DMS153 (cell line): ENCODE measurements around the gene RACGAP1.

Source experiments
- DNase-seq: peaks from one replicate; lab custom pipeline; 2025; lab: John Stamatoyannopoulos, UW

The RACGAP1 gene

GRCh38 chr12:49985981-49986380 lies 39.3 kb downstream of the RACGAP1 start:
- no peak for DNase-seq

- no peak for DNase-seq
Measured at GRCh38 chr12:49984476-49985359, 40.6 kb downstream of the RACGAP1 start.

DNA sequence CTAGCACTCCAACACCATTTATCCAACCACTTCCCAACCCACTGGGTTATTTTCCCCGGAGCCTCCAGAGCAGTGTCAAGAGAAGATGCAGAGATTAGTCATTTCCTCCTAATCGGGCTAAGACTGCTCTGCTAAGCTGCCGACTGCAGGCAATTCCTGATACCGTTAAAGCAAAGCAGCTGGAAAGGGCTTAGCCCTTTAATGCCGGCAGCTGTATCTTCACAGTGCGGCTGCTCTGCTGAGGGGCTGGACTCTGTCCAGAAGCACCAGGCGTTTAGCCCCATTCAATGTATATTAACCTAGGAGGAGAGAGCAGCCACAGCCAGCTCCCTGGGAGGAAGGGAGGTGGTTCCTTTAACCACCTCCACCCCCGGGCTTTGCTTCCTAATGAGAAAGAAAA lies 41.4 kb downstream of the RACGAP1 start:
- DNase-seq: no peak

- DNase-seq: no peak
Measured at GRCh38 chr12:49982246-49983087, 42.8 kb downstream of the RACGAP1 start.

- no peak for DNase-seq
Measured at GRCh38 chr12:49980501-49981349, 44.6 kb downstream of the RACGAP1 start.

- DNase-seq: no peak
Measured at GRCh38 chr12:49979791-49980190, 45.5 kb downstream of the RACGAP1 start.

DNA sequence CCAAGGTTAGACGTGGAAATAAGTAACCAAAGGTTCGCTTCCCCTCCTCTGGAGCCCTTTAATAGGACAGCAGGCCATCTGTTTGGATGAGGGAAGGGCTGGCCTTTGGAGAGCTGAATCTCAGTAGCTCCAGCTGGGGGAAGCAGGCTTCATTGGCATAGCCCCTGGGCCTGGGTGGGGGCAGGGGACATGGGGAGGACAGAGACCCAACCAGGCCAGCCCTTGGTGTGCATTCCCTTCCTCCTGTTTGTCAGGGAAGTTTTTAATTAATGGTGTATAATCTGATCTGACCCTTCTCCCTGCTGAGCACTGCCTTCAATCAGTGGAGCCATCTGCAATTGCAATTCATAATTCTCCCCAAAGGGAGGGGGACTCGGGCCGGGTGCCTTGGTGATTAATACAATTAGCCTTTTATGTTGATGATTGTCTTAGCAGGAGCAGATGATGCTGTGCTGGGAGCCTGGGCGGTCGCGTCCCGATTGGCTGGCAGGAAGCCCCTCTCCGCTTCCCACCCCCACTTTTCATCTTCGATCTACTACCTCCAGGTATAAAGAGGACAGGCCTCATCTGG lies 46.2 kb downstream of the RACGAP1 start:
- DNase-seq: no peak

- no peak for DNase-seq
Measured at GRCh38 chr12:49978125-49978524, 47.2 kb downstream of the RACGAP1 start.

- DNase-seq: no peak
Measured at GRCh38 chr12:49976557-49976956, 48.7 kb downstream of the RACGAP1 start.

DNA sequence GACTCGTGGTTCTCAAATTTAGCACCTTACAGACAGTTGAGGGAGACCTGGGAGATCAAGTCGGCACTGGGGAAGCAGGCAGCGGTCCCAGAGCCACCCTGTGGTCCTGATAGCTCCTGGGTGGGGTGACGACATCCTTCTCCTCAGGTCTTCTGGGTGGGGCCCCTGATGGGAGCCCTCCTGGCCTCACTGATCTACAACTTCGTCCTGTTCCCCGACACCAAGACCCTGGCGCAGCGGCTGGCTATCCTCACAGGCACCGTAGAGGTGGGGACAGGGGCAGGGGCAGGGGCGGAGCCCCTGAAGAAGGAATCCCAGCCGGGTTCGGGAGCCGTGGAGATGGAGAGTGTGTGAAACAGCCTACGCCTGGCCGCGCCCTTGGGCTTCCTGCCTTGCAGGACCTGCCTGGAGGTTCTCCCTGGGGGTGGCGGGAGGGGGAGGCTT lies 50.0 kb downstream of the RACGAP1 start:
- no peak for DNase-seq

- DNase-seq: no peak
Measured at GRCh38 chr12:49974677-49975317, 50.5 kb downstream of the RACGAP1 start.

DNA sequence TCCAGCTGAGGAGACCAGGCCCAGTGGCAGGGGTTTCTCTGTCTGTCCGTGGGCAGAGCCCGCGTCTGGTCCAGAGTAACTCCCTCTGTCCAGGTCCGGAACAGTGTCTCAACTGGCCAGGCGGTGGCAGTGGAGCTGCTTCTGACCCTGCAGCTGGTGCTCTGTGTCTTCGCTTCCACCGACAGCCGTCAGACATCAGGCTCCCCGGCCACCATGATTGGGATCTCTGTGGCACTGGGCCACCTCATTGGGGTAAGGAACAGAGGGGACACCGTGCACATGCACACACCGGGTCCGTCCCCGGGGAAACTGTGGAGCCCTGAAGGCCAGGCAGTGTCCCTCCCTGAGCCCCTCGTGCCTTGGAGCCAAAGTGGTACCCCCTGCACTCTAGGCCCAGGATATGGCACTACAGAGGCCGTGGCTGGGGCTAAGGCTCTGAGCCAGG lies 51.0 kb downstream of the RACGAP1 start:
- DNase-seq: no peak

- no peak for DNase-seq
Measured at GRCh38 chr12:49973361-49973830, 51.9 kb downstream of the RACGAP1 start.

DNA sequence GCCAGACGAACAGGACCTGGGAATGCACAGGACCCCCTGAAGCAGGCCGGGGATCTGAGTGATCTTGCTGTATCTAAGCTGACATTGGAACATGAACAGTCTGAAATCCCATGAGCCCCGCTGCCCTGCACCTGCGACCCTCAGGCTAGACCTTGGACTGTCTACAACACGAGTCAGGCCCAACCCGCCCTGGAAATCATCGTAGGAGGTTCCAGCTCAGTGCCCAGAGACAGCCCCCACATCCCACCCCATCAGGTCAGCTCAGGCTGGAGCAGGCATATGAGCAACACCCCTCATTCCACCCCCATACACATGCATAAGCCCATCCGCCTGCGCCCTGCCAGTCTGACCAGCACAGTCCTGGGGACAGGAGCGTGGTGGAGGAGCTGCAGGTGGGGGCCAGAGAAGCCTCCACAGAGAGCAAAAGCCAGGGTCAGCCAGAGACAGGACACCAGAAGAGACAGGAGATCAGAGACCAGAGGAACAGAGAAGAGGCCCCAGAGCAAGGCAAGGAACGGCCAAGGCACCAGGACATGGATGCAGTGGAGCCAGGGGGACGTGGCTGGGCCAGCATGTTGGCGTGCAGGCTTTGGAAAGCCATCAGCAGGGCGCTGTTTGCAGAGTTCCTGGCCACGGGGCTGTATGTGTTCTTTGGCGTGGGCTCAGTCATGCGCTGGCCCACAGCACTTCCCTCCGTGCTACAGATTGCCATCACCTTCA lies 52.5 kb downstream of the RACGAP1 start, which contains the start of gene AQP6:
TSS of gene AQP6 (plus strand) at position 307 of the 720 bp plus-strand sequence. CDS start at position 534, 227 bp downstream.
- no peak for DNase-seq

DNA sequence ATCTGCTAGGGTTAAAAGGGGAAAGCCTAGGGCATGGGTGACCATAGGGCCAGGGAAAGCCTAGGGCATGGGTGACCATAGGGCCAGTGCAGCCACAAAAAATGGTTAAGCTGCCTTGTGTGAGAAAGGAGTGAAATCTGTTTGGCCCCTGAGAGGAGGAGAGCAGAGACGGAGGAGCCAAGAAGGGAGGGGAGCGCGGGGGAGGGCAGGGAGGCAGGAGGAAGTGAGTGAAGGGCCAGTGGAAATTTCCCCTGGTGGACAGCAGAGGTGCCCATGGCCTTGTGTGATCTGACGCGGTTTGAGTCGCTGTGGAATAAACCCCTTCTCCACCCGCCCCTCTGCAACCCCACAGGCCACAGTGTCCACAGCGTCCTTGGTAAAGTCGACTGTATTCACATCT lies 53.2 kb downstream of the RACGAP1 start:
- DNase-seq: no peak

- DNase-seq: no peak
Measured at GRCh38 chr12:49971141-49971540, 54.2 kb downstream of the RACGAP1 start.

DNA sequence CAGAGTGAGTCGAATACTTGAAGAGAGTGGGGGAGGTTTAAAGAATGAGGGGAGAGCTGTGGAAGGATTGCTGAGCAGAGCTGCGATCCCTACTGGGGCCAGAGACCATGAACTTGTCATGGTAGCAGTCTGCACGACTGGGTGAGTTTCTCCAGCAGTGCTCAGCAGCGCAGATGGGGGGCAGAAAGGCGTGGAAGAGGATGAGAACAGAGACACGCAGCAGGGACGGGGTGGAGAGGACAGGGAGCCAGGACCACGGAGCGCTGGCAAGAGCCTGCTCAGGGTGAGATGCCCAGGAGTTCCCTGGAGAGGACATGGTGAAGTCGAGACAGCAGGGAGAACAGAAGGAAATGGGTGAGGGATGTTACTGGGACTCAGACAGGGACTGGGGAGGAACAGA lies 54.6 kb downstream of the RACGAP1 start:
- no peak for DNase-seq

GRCh38 chr12:49969651-49970429 lies 55.5 kb downstream of the RACGAP1 start:
- no peak for DNase-seq

- no peak for DNase-seq
Measured at GRCh38 chr12:49969027-49969426, 56.3 kb downstream of the RACGAP1 start.
